Thyroid gland (tissue), 4 donors: ENCODE results near the gene CLDN17.

Experiments
- POLR2A ChIP-seq, 2 donors: fragments of 450-650 bp; IDR thresholded peaks; one replicate each; pipeline ENCODE4 v1.6.1; 2017; ENCODE audit warnings: antibody characterized with exemption in 2 of 2, mild to moderate bottlenecking in 2 of 2, moderate library complexity in 1 of 2
- TF ChIP-seq, protein P1 (sequence below), 6 experiments: fragments of 200-600 bp in 3 of 6; fragments of 450-650 bp in 3 of 6; sonication (generic) in 3 of 6; IDR thresholded peaks; one replicate each; pipeline ENCODE4 v1.5.1; 2016 to 2019; ENCODE audit warnings: antibody characterized with exemption in 6 of 6, mild to moderate bottlenecking in 2 of 6, inconsistent platforms in 1 of 6, moderate library complexity in 1 of 6

DNA sequence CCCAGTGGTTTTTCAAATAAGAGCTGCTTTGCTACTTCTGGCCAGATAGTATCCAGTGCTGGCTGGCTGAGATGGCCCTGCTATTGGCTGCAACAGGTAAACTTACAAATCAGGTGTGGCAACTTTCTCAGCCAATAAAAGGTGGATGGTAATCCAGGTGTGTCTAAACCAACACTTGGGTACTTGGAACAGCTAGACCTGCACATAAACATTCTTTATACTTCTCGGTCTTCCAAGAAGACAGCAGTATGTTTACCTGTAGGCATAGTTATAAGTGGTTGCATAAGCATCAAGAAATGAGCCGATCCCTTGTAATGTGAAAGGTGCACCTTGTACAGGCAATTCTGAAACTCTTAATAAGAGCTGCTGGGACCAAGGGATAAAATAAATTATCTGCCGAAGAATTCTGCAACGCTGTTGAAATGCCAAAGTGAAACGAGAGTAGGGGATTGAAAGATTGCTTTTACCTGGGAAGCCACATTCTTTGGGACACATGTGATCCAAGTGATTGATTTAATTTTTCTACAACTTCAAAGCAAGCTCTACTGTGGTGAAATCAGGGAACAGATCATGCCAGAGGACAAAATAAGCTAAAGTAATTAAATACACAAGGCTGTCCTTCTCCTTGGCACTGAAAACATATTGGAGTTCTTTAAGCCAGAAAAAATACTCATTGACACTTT lies 49.6 kb upstream of the CLDN17 start, which contains the start of gene CLDN8:
- TF ChIP-seq, protein P1, sequence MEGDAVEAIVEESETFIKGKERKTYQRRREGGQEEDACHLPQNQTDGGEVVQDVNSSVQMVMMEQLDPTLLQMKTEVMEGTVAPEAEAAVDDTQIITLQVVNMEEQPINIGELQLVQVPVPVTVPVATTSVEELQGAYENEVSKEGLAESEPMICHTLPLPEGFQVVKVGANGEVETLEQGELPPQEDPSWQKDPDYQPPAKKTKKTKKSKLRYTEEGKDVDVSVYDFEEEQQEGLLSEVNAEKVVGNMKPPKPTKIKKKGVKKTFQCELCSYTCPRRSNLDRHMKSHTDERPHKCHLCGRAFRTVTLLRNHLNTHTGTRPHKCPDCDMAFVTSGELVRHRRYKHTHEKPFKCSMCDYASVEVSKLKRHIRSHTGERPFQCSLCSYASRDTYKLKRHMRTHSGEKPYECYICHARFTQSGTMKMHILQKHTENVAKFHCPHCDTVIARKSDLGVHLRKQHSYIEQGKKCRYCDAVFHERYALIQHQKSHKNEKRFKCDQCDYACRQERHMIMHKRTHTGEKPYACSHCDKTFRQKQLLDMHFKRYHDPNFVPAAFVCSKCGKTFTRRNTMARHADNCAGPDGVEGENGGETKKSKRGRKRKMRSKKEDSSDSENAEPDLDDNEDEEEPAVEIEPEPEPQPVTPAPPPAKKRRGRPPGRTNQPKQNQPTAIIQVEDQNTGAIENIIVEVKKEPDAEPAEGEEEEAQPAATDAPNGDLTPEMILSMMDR (IDR thresholded peaks at IDR 0.05) = no peak
- no peak for TF ChIP-seq POLR2A (IDR thresholded peaks at IDR 0.05)
